HG03060 (cell line): ENCODE results near the gene TADA2B.

Source experiments
- ATAC-seq: cut with Tn5 transposase; IDR thresholded peaks from one replicate; pipeline ENCODE4 v1.9.1; 2021; ENCODE audit warnings: low read depth, moderate number of reproducible peaks; ENCODE audit not compliant: unreplicated experiment

TADA2B gene

GRCh38 chr4:7043284-7044136, at the start of gene TADA2B:
Gene TADA2B, plus strand, starts transcription at chr4:7043372. Its CDS starts 208 bp downstream, at chr4:7043580.
- ATAC-seq = peak; percentile 2

- no peak for ATAC-seq
Observed at GRCh38 chr4:6996481-6996880, 46.7 kb upstream of the TADA2B start.

GRCh38 chr4:6999172-7000086, 43.7 kb upstream of the TADA2B start:
- no peak for ATAC-seq

GRCh38 chr4:7000421-7001176, 42.6 kb upstream of the TADA2B start:
- ATAC-seq = no peak

GRCh38 chr4:7001271-7001670, 41.9 kb upstream of the TADA2B start:
- ATAC-seq = no peak

- no peak for ATAC-seq
Observed at GRCh38 chr4:7002336-7002735, 40.8 kb upstream of the TADA2B start.

- ATAC-seq = no peak
Observed at GRCh38 chr4:7003176-7003878, 39.8 kb upstream of the TADA2B start.

GRCh38 chr4:7003879-7004240, 39.3 kb upstream of the TADA2B start:
- ATAC-seq = no peak

- no peak for ATAC-seq
Observed at GRCh38 chr4:7004331-7004730, 38.8 kb upstream of the TADA2B start.

- no peak for ATAC-seq
Observed at GRCh38 chr4:7005571-7005970, 37.6 kb upstream of the TADA2B start.

- ATAC-seq = no peak
Observed at GRCh38 chr4:7006411-7006810, 36.8 kb upstream of the TADA2B start.

- ATAC-seq = no peak
Observed at GRCh38 chr4:7007142-7007907, 35.8 kb upstream of the TADA2B start.

GRCh38 chr4:7007944-7008343, 35.2 kb upstream of the TADA2B start:
- ATAC-seq = no peak

- ATAC-seq = no peak
Observed at GRCh38 chr4:7009564-7009963, 33.6 kb upstream of the TADA2B start.

- no peak for ATAC-seq
Observed at GRCh38 chr4:7013175-7013574, 30.0 kb upstream of the TADA2B start.

GRCh38 chr4:7014815-7015214, 28.4 kb upstream of the TADA2B start:
- no peak for ATAC-seq

- ATAC-seq = no peak
Observed at GRCh38 chr4:7015383-7016035, 27.7 kb upstream of the TADA2B start.

GRCh38 chr4:7016086-7016485, 27.1 kb upstream of the TADA2B start:
- no peak for ATAC-seq

- ATAC-seq = no peak
Observed at GRCh38 chr4:7016512-7016911, 26.7 kb upstream of the TADA2B start.
